HepG2 (cell line): Measurements from ENCODE around the gene OSBPL2. TPM values are rescaled to one million over a fixed set of nuclear protein-coding genes. Genes with fewer than 3 reads are reported as not detected.

ENCODE experiments used
- AHR ChIP-seq: IDR thresholded peaks from 2 replicates; pipeline ENCODE4 v1.6.1; 2018; ENCODE audit warnings: missing genetic modification reagents, missing compliant biosample characterization
- ARNT ChIP-seq: fragments of 450-650 bp; IDR thresholded peaks from 2 replicates; pipeline ENCODE4 v1.6.1; 2017
- ARNTL ChIP-seq: sonication (generic); formaldehyde crosslinking; IDR thresholded peaks from 2 replicates; pipeline ENCODE4 v1.4.0; 2020; ENCODE audit warnings: mild to moderate bottlenecking, missing genetic modification reagents
- FOXA3 ChIP-seq: IDR thresholded peaks from 2 replicates; pipeline ENCODE4 v1.6.1; 2016; ENCODE audit warnings: missing genetic modification reagents, missing compliant biosample characterization
- HIVEP1 ChIP-seq: sonication (generic); formaldehyde crosslinking; IDR thresholded peaks from 2 replicates; pipeline ENCODE4 v1.4.0; 2020; ENCODE audit warnings: mild to moderate bottlenecking, missing genetic modification reagents
- KDM4B ChIP-seq: sonication (generic); formaldehyde crosslinking; IDR thresholded peaks from 2 replicates; pipeline ENCODE4 v1.4.0; 2020; ENCODE audit warnings: missing genetic modification reagents
- NFE2 ChIP-seq: sonication (generic); formaldehyde crosslinking; IDR thresholded peaks from 2 replicates; pipeline ENCODE4 v1.4.0; 2020; ENCODE audit warnings: missing genetic modification reagents
- NFE2L1 ChIP-seq: sonication (generic); formaldehyde crosslinking; IDR thresholded peaks from 2 replicates; pipeline ENCODE4 v1.4.0; 2020; ENCODE audit warnings: missing genetic modification reagents, mild to moderate bottlenecking, borderline replicate concordance
- POLR2AphosphoS5 ChIP-seq: IDR thresholded peaks from 2 replicates; pipeline ENCODE4 v1.6.1; 2012; ENCODE audit warnings: low read depth, low read length
- REXO4 ChIP-seq: sonication (generic); formaldehyde crosslinking; IDR thresholded peaks from 2 replicates; pipeline ENCODE4 v1.8.0; 2022; ENCODE audit warnings: missing genetic modification reagents, mild to moderate bottlenecking, borderline replicate concordance
- RFX1 ChIP-seq: fragments of 450-650 bp; IDR thresholded peaks from 2 replicates; pipeline ENCODE4 v1.6.1; 2017
- RFX3 ChIP-seq: IDR thresholded peaks from 2 replicates; pipeline ENCODE4 v1.6.1; 2016; ENCODE audit warnings: missing biosample characterization, missing genetic modification reagents
- SETDB1 ChIP-seq: sonication (generic); formaldehyde crosslinking; IDR thresholded peaks from 2 replicates; pipeline ENCODE4 v1.5.1; 2020; ENCODE audit warnings: missing genetic modification reagents, mild to moderate bottlenecking, borderline replicate concordance
- SIN3B ChIP-seq: fragments of 150-350 bp; IDR thresholded peaks from 2 replicates; pipeline ENCODE4 v1.6.1; 2014; ENCODE audit warnings: low read length
- SP5 ChIP-seq: IDR thresholded peaks from 2 replicates; pipeline ENCODE4 v1.6.1; 2016; ENCODE audit warnings: low read depth, borderline replicate concordance
- TEAD2 ChIP-seq: sonication (generic); formaldehyde crosslinking; IDR thresholded peaks from 2 replicates; pipeline ENCODE4 v1.9.0; 2021; ENCODE audit warnings: missing genetic modification reagents
- TIGD3 ChIP-seq: sonication (generic); formaldehyde crosslinking; IDR thresholded peaks from 2 replicates; pipeline ENCODE4 v1.5.1; 2020; ENCODE audit warnings: mild to moderate bottlenecking, missing genetic modification reagents, borderline replicate concordance
- ZKSCAN1 ChIP-seq: fragments of 150-350 bp; IDR thresholded peaks from 2 replicates; pipeline ENCODE4 v1.6.1; 2014; ENCODE audit warnings: low read length
- ZNF30 ChIP-seq: sonication (generic); formaldehyde crosslinking; IDR thresholded peaks from 2 replicates; pipeline ENCODE4 v1.5.0; 2020; ENCODE audit warnings: mild to moderate bottlenecking, missing genetic modification reagents
- ZNF331 ChIP-seq: sonication (generic); formaldehyde crosslinking; IDR thresholded peaks from 2 replicates; pipeline ENCODE4 v1.4.0; 2020; ENCODE audit warnings: missing genetic modification reagents
- ZNF407 ChIP-seq: sonication (generic); formaldehyde crosslinking; IDR thresholded peaks from one replicate; pipeline ENCODE4 v1.5.1; 2020; ENCODE audit warnings: mild to moderate bottlenecking, missing genetic modification reagents; ENCODE audit errors: not compliant biosample characterization
- ZNF556 ChIP-seq: sonication (generic); formaldehyde crosslinking; IDR thresholded peaks from 2 replicates; pipeline ENCODE4 v1.4.0; 2020; ENCODE audit warnings: mild to moderate bottlenecking, missing genetic modification reagents, borderline replicate concordance
- ZNF713 ChIP-seq: sonication (generic); formaldehyde crosslinking; IDR thresholded peaks from 2 replicates; pipeline ENCODE4 v1.4.0; 2020; ENCODE audit warnings: mild to moderate bottlenecking, missing genetic modification reagents
- polyA plus RNA-seq, 8 experiments: library from polyadenylated mRNA; depleted of rRNA in 3 of 8; stranded (reverse) in 7 of 8; unstranded in 1 of 8; fragments of >200 nt; fragmentation: Illumina TruSeq in 4 of 8; extraction: Trizol in 4 of 8; gene quantifications; 2 replicates each; pipeline versions ENCODE4 v1.2.1 to v1.2.3, GENCODE V29; 2011 to 2016; ENCODE audit warnings: low read depth in 4 of 8, missing spikeins in 1 of 8, mixed read lengths in 1 of 8; ENCODE audit not compliant: insufficient read depth in 1 of 8
- total RNA-seq, 5 experiments: library from RNA; depleted of rRNA; stranded (reverse); fragments of >200 nt; fragmentation: Illumina TruSeq; extraction: Trizol; gene quantifications; 2 replicates each; pipeline ENCODE4 v1.2.3, GENCODE V29; 2016; ENCODE audit warnings: low read depth in 1 of 5

The OSBPL2 gene
- total and polyA plus RNA-seq, 2 of the 13 experiments (the other 11 are each of a cell fraction or from before 2014, with no cell fraction given): 18.5 to 37.4 TPM

- TF ChIP-seq ZNF407 (CRISPR knock-in tag): peak; percentile 72
- peak; percentile 40; the same call in 1 of the 2 replicates for TF ChIP-seq ZNF713 (CRISPR knock-in tag)
- peak; percentile 53 for TF ChIP-seq FOXA3 (CRISPR knock-in tag)
- no peak for TF ChIP-seq ARNT
- TF ChIP-seq RFX1: no peak
- no peak for TF ChIP-seq SETDB1
- TF ChIP-seq NFE2 (CRISPR knock-in tag): peak; percentile 99
- TF ChIP-seq HIVEP1 (CRISPR knock-in tag): no peak
- no peak for TF ChIP-seq REXO4
- TF ChIP-seq SP5 (CRISPR knock-in tag): peak; percentile 83; the same call in 1 of the 2 replicates
- TF ChIP-seq ZKSCAN1: no peak
- TF ChIP-seq SIN3B: peak; percentile 70; the same call in 1 of the 2 replicates
- peak; percentile 54 for TF ChIP-seq POLR2AphosphoS5
- peak; percentile 100 for TF ChIP-seq NFE2L1
- TF ChIP-seq AHR (CRISPR knock-in tag): peak; percentile 66; the same call in 1 of the 2 replicates
- no peak; the same call in 1 of the 2 replicates for TF ChIP-seq ZNF556 (CRISPR knock-in tag)
- no peak for TF ChIP-seq TEAD2
- TF ChIP-seq ZNF30 (CRISPR knock-in tag): no peak
- no peak for TF ChIP-seq TIGD3
- TF ChIP-seq ZNF331 (CRISPR knock-in tag): peak; percentile 82
- no peak for TF ChIP-seq RFX3
- peak; percentile 96 for TF ChIP-seq KDM4B (CRISPR knock-in tag)
- TF ChIP-seq ARNTL: peak; percentile 20; the same call in 1 of the 2 replicates
Measured at GRCh38 chr20:62302341-62303061, 64.2 kb downstream of the OSBPL2 start, which contains the start of gene ADRM1 (continued).
